ENCODE results near the gene CDRT15L2. TPM values are rescaled to one million over a fixed set of nuclear protein-coding genes. Genes with fewer than 3 reads are reported as not detected.

CDRT15L2 gene
- not detected in 2 replicates for total RNA-seq

GRCh38 chr17:20579424-20579823, at the start of gene CDRT15L2:
Gene CDRT15L2, plus strand, starts transcription at chr17:20579724. Its CDS starts 20 bp downstream, at chr17:20579744.

Small RNA genes lying within 50 kb of the gene (small RNA-seq; reads per million reads assigned to genes)
- not detected for gene AC015818.1
- not detected for gene AC087499.1
- gene AC087499.3, result not detected

Other genes starting within 250 kb of the CDRT15L2 start
- not detected in 2 replicates for gene LGALS9B, start 112.2 kb upstream of the CDRT15L2 start, total RNA-seq